GM12872 (cell line): ENCODE results near the gene ZNF200.
A peak's percentile ranks its signal among the peaks of the same experiment; 100 is the strongest.

Source experiments
- CTCF ChIP-seq: IDR thresholded peaks from 3 replicates; pipeline ENCODE4 v1.5.1; 2011; ENCODE audit warnings: low read depth, mild to moderate bottlenecking, low read length, moderate library complexity; ENCODE audit not compliant: insufficient read depth

ZNF200 gene

GRCh38 chr16:3186946-3187690 lies 47.8 kb downstream of the ZNF200 start:
- TF ChIP-seq CTCF, result no peak

GRCh38 chr16:3183445-3184139 lies 51.4 kb downstream of the ZNF200 start:
- no peak for TF ChIP-seq CTCF

- TF ChIP-seq CTCF, result peak; percentile 53; the same call in 2 of the 3 replicates
Measured at GRCh38 chr16:3182608-3183444, 52.1 kb downstream of the ZNF200 start.

GRCh38 chr16:3180445-3180878 lies 54.5 kb downstream of the ZNF200 start:
- TF ChIP-seq CTCF, result no peak

- no peak for TF ChIP-seq CTCF
Measured at GRCh38 chr16:3179651-3180050, 55.3 kb downstream of the ZNF200 start.

GRCh38 chr16:3175157-3176093 lies 59.5 kb downstream of the ZNF200 start:
- TF ChIP-seq CTCF, result no peak
